Testis (tissue), 3 donors: Measurements from ENCODE around the gene CENPM. TPM values are rescaled to one million over a fixed set of nuclear protein-coding genes. Genes with fewer than 3 reads are reported as not detected.

ENCODE experiments used
- DNase-seq: peaks from one replicate; pipeline ENCODE4 v3.0.0-alpha.2; 2019
- H3K27ac ChIP-seq, 2 donors: fragments of 200-600 bp; sonication (generic); one replicate each; pipeline ENCODE4 v1.5.1; 2019
- H3K27me3 ChIP-seq: fragments of 200-600 bp; sonication (generic); one replicate; pipeline ENCODE4 v1.5.1; 2019
- H3K36me3 ChIP-seq: fragments of 200-600 bp; sonication (generic); one replicate; pipeline ENCODE4 v1.5.1; 2017; ENCODE audit warnings: low read depth; ENCODE audit errors: missing control alignments
- H3K4me1 ChIP-seq: fragments of 200-600 bp; sonication (generic); one replicate; pipeline ENCODE4 v1.5.1; 2019
- H3K4me3 ChIP-seq, 2 donors: fragments of 200-600 bp; sonication (generic); one replicate each; pipeline ENCODE4 v1.5.1; 2017 to 2019
- H3K9me3 ChIP-seq: fragments of 200-600 bp; sonication (generic); one replicate; pipeline ENCODE4 v1.5.1; 2017
- CTCF ChIP-seq, 3 experiments: fragments of 450-650 bp in 2 of 3; fragments of 200-600 bp in 1 of 3; sonication (generic) in 1 of 3; IDR thresholded peaks; one replicate each; pipeline ENCODE4 v1.5.1; 2016 to 2019; ENCODE audit warnings: antibody characterized with exemption in 3 of 3, mild to moderate bottlenecking in 2 of 3, moderate library complexity in 1 of 3
- POLR2A ChIP-seq: fragments of 450-650 bp; IDR thresholded peaks from one replicate; pipeline ENCODE4 v1.6.1; 2017; ENCODE audit warnings: antibody characterized with exemption, mild to moderate bottlenecking, moderate library complexity
- WGBS, 2 donors: methylation state at CpG; one replicate each; pipeline ENCODE4 v1.1.5; 2018; 5-methylcytosine and 5-hydroxymethylcytosine counted together
- intact Hi-C: fragments of 100-400 bp; cut with DNase I; formaldehyde crosslinking; loops from one replicate; pipeline ENCODE4 v1.15.1; 2023; ENCODE audit warnings: low total_unique reads
- polyA plus RNA-seq: library from polyadenylated mRNA; stranded (reverse); fragments of 350-450 nt; fragmentation: Illumina TruSeq; extraction: RNeasy Lipid Tissue Mini Kit (QIAGEN cat#74804); gene quantifications from one replicate; pipeline ENCODE4 v1.2.3, GENCODE V29; 2014; ENCODE audit warnings: low read depth, low replicate concordance; ENCODE audit not compliant: insufficient read depth
- total RNA-seq, 2 donors: library from RNA; depleted of rRNA; stranded (reverse); fragments of >200 nt; gene quantifications; one replicate each; pipeline ENCODE4 v1.2.3, GENCODE V29; 2016

The CENPM gene
- total and polyA plus RNA-seq, 3 donors from 2014 or later = 15.5 to 28.2 (median 15.7) TPM

- no peak for DNase-seq
- Histone ChIP-seq H3K9me3 (no peaks in the 10 kb centered on the region), H3K36me3 (no peaks in the 10 kb centered on the region), H3K4me3 (no peak overlapping the region), H3K4me1 (peaks cover 9% of the 10 kb centered on the region), H3K27me3 (no peaks in the 10 kb centered on the region), H3K27ac (no peak overlapping the region)
- intact Hi-C loops = no loop called here
- no peak for TF ChIP-seq CTCF (IDR thresholded peaks at IDR 0.05)
- 91 to 96% methylated on average over 4 of the region's 4 CpGs for WGBS, 2 donors
Observed at GRCh38 chr22:41922940-41923594, 23.9 kb downstream of the CENPM start.

GRCh38 chr22:41922328-41922727 lies 24.6 kb downstream of the CENPM start:
- Histone ChIP-seq H3K4me3 (no peak overlapping the region), H3K27me3 (no peaks in the 10 kb centered on the region), H3K36me3 (no peaks in the 10 kb centered on the region), H3K27ac (no peak overlapping the region), H3K9me3 (no peaks in the 10 kb centered on the region), H3K4me1 (peaks cover 9% of the 10 kb centered on the region)
- TF ChIP-seq POLR2A = no peak
- TF ChIP-seq CTCF (IDR thresholded peaks at IDR 0.05) = no peak
- 95% methylated on average over 5 of the region's 5 CpGs for WGBS, 2 donors
- intact Hi-C loops = no loop called here
- DNase-seq = no peak

- 37 to 49% methylated on average over 7 to 21 of the region's 21 CpGs for WGBS, 2 donors
- Histone ChIP-seq H3K9me3 (no peaks in the 10 kb centered on the region), H3K36me3 (no peaks in the 10 kb centered on the region), H3K27me3 (no peaks in the 10 kb centered on the region), H3K4me1 (peaks cover 7% of the 10 kb centered on the region), H3K4me3 (peak overlapping the region; percentile 36 to 38), H3K27ac (no peak overlapping the region)
- no peak for DNase-seq
- TF ChIP-seq CTCF (IDR thresholded peaks at IDR 0.05) = no peak
- no peak for TF ChIP-seq POLR2A
- intact Hi-C loops = no loop called here
Observed at GRCh38 chr22:41920271-41920976, 26.5 kb downstream of the CENPM start.

- Histone ChIP-seq H3K4me1 (peaks cover 7% of the 10 kb centered on the region), H3K9me3 (no peaks in the 10 kb centered on the region), H3K36me3 (no peaks in the 10 kb centered on the region), H3K27ac (no peak overlapping the region), H3K4me3 (peak overlapping the region; percentile 36 to 38), H3K27me3 (no peaks in the 10 kb centered on the region)
- 1 to 2% methylated on average over 15 to 60 of the region's 62 CpGs for WGBS, 2 donors
- intact Hi-C loops = no loop called here
- peak; percentile 71 for DNase-seq
- TF ChIP-seq CTCF (IDR thresholded peaks at IDR 0.05) (no peak), POLR2A (no peak)
Observed at GRCh38 chr22:41919357-41920224, 27.4 kb downstream of the CENPM start.
